HEK293 (cell line): ENCODE measurements around the gene AOAH.

Experiments used
- CTCF ChIA-PET: fragments of 350-600 bp; formaldehyde crosslinking; extraction: SDS; loops from one replicate; lab custom pipeline; 2021; ENCODE audit warnings: antibody characterized with exemption; lab: Yijun Ruan, JAX
- POLR2A ChIA-PET: fragments of 300-600 bp; formaldehyde crosslinking; extraction: SDS; loops from one replicate; lab custom pipeline; 2020; ENCODE audit warnings: antibody characterized with exemption, inconsistent platforms; lab: Yijun Ruan, JAX
- H3K27ac ChIP-seq: fragments of 200-500 bp; sonication (Bioruptor generic); 2 replicates; pipeline ENCODE4 v1.5.1; 2014; ENCODE audit warnings: low read depth, low read length, control low read depth, inconsistent platforms; ENCODE audit errors: extremely low read depth
- H3K36me3 ChIP-seq, 2 experiments: fragments of 200-500 bp in 1 of 2; sonication (Bioruptor generic) in 1 of 2; 1 replicate in 1 of 2; 2 replicates in 1 of 2; pipeline ENCODE4 v1.5.1; 2014 to 2017; ENCODE audit warnings: inconsistent platforms in 2 of 2, low read length in 2 of 2; ENCODE audit not compliant: control insufficient read depth in 2 of 2, insufficient read depth in 1 of 2
- H3K4me1 ChIP-seq: fragments of 200-500 bp; sonication (Bioruptor generic); 2 replicates; pipeline ENCODE4 v1.5.1; 2014; ENCODE audit warnings: mild to moderate bottlenecking, low read length, inconsistent platforms; ENCODE audit not compliant: control insufficient read depth, insufficient read depth
- H3K4me3 ChIP-seq: 2 replicates; pipeline ENCODE4 v1.5.1; 2011; ENCODE audit warnings: low read depth, mild to moderate bottlenecking, control low read depth, low read length, moderate library complexity
- H3K9me3 ChIP-seq: fragments of 200-500 bp; sonication (Bioruptor generic); 2 replicates; pipeline ENCODE4 v1.5.1; 2014; ENCODE audit warnings: low read depth, low read length, inconsistent platforms; ENCODE audit not compliant: control insufficient read depth, insufficient read depth
- GLI2 ChIP-seq: fragments of 450-650 bp; formaldehyde crosslinking; IDR thresholded peaks from 2 replicates; pipeline ENCODE4; 2017; ENCODE audit warnings: missing biosample characterization, missing genetic modification characterization, low read depth, borderline replicate concordance
- IKZF3 ChIP-seq: fragments of 450-650 bp; IDR thresholded peaks from 2 replicates; pipeline ENCODE4 v1.5.0; 2018; ENCODE audit warnings: missing biosample characterization, mild to moderate bottlenecking, missing genetic modification characterization, moderate library complexity
- KLF1 ChIP-seq: fragments of 450-650 bp; formaldehyde crosslinking; IDR thresholded peaks from 2 replicates; pipeline ENCODE4 v1.5.1; 2016; ENCODE audit warnings: missing biosample characterization, missing genetic modification characterization
- KLF7 ChIP-seq: fragments of 450-650 bp; formaldehyde crosslinking; IDR thresholded peaks from 2 replicates; pipeline ENCODE4 v1.5.1; 2016; ENCODE audit warnings: missing biosample characterization, missing genetic modification characterization, borderline replicate concordance
- KLF9 ChIP-seq: fragments of 450-650 bp; formaldehyde crosslinking; IDR thresholded peaks from 2 replicates; pipeline ENCODE4 v1.5.1; 2016; ENCODE audit warnings: missing biosample characterization, missing genetic modification characterization, low read depth
- MEIS1 ChIP-seq: sonication (generic); formaldehyde crosslinking; IDR thresholded peaks from 2 replicates; pipeline ENCODE4 v1.8.1; 2022; ENCODE audit warnings: missing genetic modification reagents, mild to moderate bottlenecking, borderline replicate concordance
- PRDM1 ChIP-seq: fragments of 450-650 bp; formaldehyde crosslinking; IDR thresholded peaks from 2 replicates; pipeline ENCODE4; 2016; ENCODE audit warnings: missing biosample characterization, missing genetic modification characterization
- PRDM4 ChIP-seq: fragments of 450-650 bp; formaldehyde crosslinking; IDR thresholded peaks from 2 replicates; pipeline ENCODE4 v1.5.1; 2017; ENCODE audit warnings: missing biosample characterization, missing genetic modification characterization
- SCRT1 ChIP-seq: fragments of 450-650 bp; formaldehyde crosslinking; IDR thresholded peaks from 2 replicates; pipeline ENCODE4 v1.5.1; 2016; ENCODE audit warnings: missing biosample characterization, missing genetic modification characterization, borderline replicate concordance
- ZBTB21 ChIP-seq: fragments of 450-650 bp; formaldehyde crosslinking; IDR thresholded peaks from 2 replicates; pipeline ENCODE4 v1.5.1; 2017; ENCODE audit warnings: missing biosample characterization, missing genetic modification characterization
- ZFP3 ChIP-seq: fragments of 450-650 bp; formaldehyde crosslinking; IDR thresholded peaks from 2 replicates; pipeline ENCODE4 v1.5.1; 2016; ENCODE audit warnings: low read depth, missing biosample characterization, missing genetic modification characterization
- ZFP41 ChIP-seq: fragments of 450-650 bp; formaldehyde crosslinking; IDR thresholded peaks from 2 replicates; pipeline ENCODE4 v1.5.1; 2016; ENCODE audit warnings: missing biosample characterization, missing genetic modification characterization, borderline replicate concordance
- ZNF112 ChIP-seq: fragments of 450-650 bp; formaldehyde crosslinking; IDR thresholded peaks from 2 replicates; pipeline ENCODE4 v1.5.0; 2017; ENCODE audit warnings: missing biosample characterization, missing genetic modification characterization
- ZNF26 ChIP-seq: fragments of 450-650 bp; formaldehyde crosslinking; IDR thresholded peaks from 2 replicates; pipeline ENCODE4 v1.5.1; 2016; ENCODE audit warnings: missing biosample characterization, missing genetic modification characterization
- ZNF311 ChIP-seq: fragments of 450-650 bp; formaldehyde crosslinking; IDR thresholded peaks from 2 replicates; pipeline ENCODE4 v1.5.1; 2017; ENCODE audit warnings: missing biosample characterization, missing genetic modification characterization, borderline replicate concordance
- ZNF354C ChIP-seq: fragments of 450-650 bp; formaldehyde crosslinking; IDR thresholded peaks from 2 replicates; pipeline ENCODE4 v1.5.1; 2016; ENCODE audit warnings: missing biosample characterization, missing genetic modification characterization, low read depth, borderline replicate concordance
- ZNF37A ChIP-seq: fragments of 450-650 bp; IDR thresholded peaks from 2 replicates; pipeline ENCODE4 v1.5.1; 2018; ENCODE audit warnings: missing biosample characterization, missing genetic modification characterization
- ZNF488 ChIP-seq: fragments of 450-650 bp; formaldehyde crosslinking; IDR thresholded peaks from 2 replicates; pipeline ENCODE4 v1.5.1; 2016; ENCODE audit warnings: missing biosample characterization, missing genetic modification characterization
- ZNF501 ChIP-seq: fragments of 450-650 bp; formaldehyde crosslinking; IDR thresholded peaks from 2 replicates; pipeline ENCODE4 v1.5.1; 2016; ENCODE audit warnings: missing biosample characterization, missing genetic modification characterization
- ZNF555 ChIP-seq: fragments of 450-650 bp; formaldehyde crosslinking; conservative IDR thresholded peaks from 2 replicates; pipeline ENCODE4 v1.5.1; 2017; ENCODE audit warnings: missing biosample characterization, mild to moderate bottlenecking, missing genetic modification characterization, inconsistent platforms
- ZNF645 ChIP-seq: fragments of 450-650 bp; formaldehyde crosslinking; IDR thresholded peaks from 2 replicates; pipeline ENCODE4; 2016; ENCODE audit warnings: missing biosample characterization, missing genetic modification characterization
- TF ChIP-seq, protein P1 (sequence below): fragments of 450-650 bp; formaldehyde crosslinking; IDR thresholded peaks from 2 replicates; pipeline ENCODE4 v1.5.1; 2016; ENCODE audit warnings: missing biosample characterization, missing genetic modification characterization
- TF ChIP-seq, protein P2 (sequence below): fragments of 450-650 bp; formaldehyde crosslinking; IDR thresholded peaks from 2 replicates; pipeline ENCODE4 v1.5.1; 2016; ENCODE audit warnings: missing biosample characterization, missing genetic modification characterization

The AOAH gene

DNA sequence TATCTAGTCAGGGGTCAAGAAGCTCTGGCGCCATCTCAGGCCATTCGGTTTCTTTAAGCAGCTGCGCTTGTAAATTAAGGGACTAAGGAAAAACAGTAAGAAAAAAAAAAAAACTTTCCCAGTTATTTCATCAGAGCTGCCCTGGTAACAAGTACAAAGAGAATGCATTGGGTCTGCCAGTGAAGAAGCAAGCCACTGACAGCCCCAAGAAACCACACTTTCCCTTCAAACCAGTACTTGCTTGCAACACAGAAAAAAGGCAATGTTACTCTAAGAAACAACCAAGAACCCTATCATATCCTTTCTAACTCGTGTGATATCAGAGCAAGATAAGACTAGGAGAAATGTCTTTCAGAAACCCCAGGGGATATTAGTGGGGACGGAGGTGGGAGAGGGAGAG lies 40.6 kb upstream of the AOAH start (continued):
- TF ChIP-seq ZNF354C (tag by site-specific recombination) (no peak), ZFP41 (tag by site-specific recombination) (no peak), PRDM1 (tag by site-specific recombination) (no peak), ZNF37A (tag by site-specific recombination) (no peak), ZFP3 (tag by site-specific recombination) (no peak), PRDM4 (tag by site-specific recombination) (no peak), ZBTB21 (tag by site-specific recombination) (no peak), MEIS1 (CRISPR knock-in tag) (no peak)

GRCh38 chr7:36763132-36763816 lies 39.0 kb upstream of the AOAH start:
- Histone ChIP-seq H3K4me3 (no peak overlapping the region), H3K36me3 (no peaks in the 10 kb centered on the region), H3K27ac (no peak overlapping the region), H3K4me1 (no peaks in the 10 kb centered on the region), H3K9me3 (no peaks in the 10 kb centered on the region)
- no peak for TF ChIP-seq ZNF555 (tag by site-specific recombination)
- TF ChIP-seq, protein P1, sequence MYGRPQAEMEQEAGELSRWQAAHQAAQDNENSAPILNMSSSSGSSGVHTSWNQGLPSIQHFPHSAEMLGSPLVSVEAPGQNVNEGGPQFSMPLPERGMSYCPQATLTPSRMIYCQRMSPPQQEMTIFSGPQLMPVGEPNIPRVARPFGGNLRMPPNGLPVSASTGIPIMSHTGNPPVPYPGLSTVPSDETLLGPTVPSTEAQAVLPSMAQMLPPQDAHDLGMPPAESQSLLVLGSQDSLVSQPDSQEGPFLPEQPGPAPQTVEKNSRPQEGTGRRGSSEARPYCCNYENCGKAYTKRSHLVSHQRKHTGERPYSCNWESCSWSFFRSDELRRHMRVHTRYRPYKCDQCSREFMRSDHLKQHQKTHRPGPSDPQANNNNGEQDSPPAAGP, result no peak
- TF ChIP-seq, protein P2, sequence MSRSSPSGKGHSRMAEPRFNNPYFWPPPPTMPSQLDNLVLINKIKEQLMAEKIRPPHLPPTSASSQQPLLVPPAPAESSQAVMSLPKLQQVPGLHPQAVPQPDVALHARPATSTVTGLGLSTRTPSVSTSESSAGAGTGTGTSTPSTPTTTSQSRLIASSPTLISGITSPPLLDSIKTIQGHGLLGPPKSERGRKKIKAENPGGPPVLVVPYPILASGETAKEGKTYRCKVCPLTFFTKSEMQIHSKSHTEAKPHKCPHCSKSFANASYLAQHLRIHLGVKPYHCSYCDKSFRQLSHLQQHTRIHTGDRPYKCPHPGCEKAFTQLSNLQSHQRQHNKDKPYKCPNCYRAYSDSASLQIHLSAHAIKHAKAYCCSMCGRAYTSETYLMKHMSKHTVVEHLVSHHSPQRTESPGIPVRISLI (tag by site-specific recombination), result no peak
- no peak for TF ChIP-seq SCRT1 (tag by site-specific recombination)
- no peak for TF ChIP-seq ZNF488 (tag by site-specific recombination)
- TF ChIP-seq KLF7 (tag by site-specific recombination), result no peak
- no peak for TF ChIP-seq ZNF112 (tag by site-specific recombination)
- TF ChIP-seq ZNF311, result no peak
- no peak for TF ChIP-seq KLF9 (tag by site-specific recombination)
- TF ChIP-seq ZNF645 (tag by site-specific recombination), result no peak
- TF ChIP-seq GLI2 (tag by site-specific recombination), result no peak
- TF ChIP-seq IKZF3 (tag by site-specific recombination), result no peak
- TF ChIP-seq ZFP41 (tag by site-specific recombination), result no peak
- no peak for TF ChIP-seq ZNF501
- no peak for TF ChIP-seq ZNF26 (tag by site-specific recombination)
- no peak for TF ChIP-seq ZNF354C (tag by site-specific recombination)
- no peak for TF ChIP-seq KLF1
- ChIA-PET POLR2A (no interaction called here), CTCF (interaction anchor here (0.5 to 0.7 kb wide), 2 partner anchors 109 to 746 kb away, joined by 3 to 4 read pairs; no protein-coding TSS in a partner anchor)
